Trophoblast cell (in vitro differentiated cells and primary cell): ENCODE measurements around the gene SPATS2L.
A peak's percentile ranks its signal among the peaks of the same experiment; 100 is the strongest.

Experiments
- DNase-seq, 2 donors: peaks; one replicate each; pipeline ENCODE4 v3.0.0-alpha.2; 2016
- H2AFZ ChIP-seq: 2 replicates; pipeline ENCODE4 v1.6.1; 2013; ENCODE audit warnings: low read length, moderate library complexity, mild to moderate bottlenecking; ENCODE audit not compliant: insufficient read depth, poor library complexity
- H2AK5ac ChIP-seq: 2 replicates; pipeline ENCODE4 v1.6.1; 2013; ENCODE audit warnings: mild to moderate bottlenecking, low read length
- H2BK120ac ChIP-seq: 2 replicates; pipeline ENCODE4 v1.6.1; 2013; ENCODE audit warnings: low read length, mild to moderate bottlenecking, moderate library complexity; ENCODE audit not compliant: insufficient read depth, poor library complexity
- H2BK12ac ChIP-seq: 2 replicates; pipeline ENCODE4 v1.6.1; 2013; ENCODE audit warnings: mild to moderate bottlenecking, low read length, moderate library complexity
- H2BK5ac ChIP-seq: 2 replicates; pipeline ENCODE4 v1.6.1; 2013; ENCODE audit warnings: low read length, low read depth, moderate library complexity, mild to moderate bottlenecking; ENCODE audit not compliant: poor library complexity
- H3K14ac ChIP-seq: 2 replicates; pipeline ENCODE4 v1.6.1; 2013; ENCODE audit warnings: mild to moderate bottlenecking, low read length
- H3K18ac ChIP-seq: 2 replicates; pipeline ENCODE4 v1.6.1; 2013; ENCODE audit warnings: mild to moderate bottlenecking, low read length
- H3K23ac ChIP-seq: 2 replicates; pipeline ENCODE4 v1.6.1; 2013; ENCODE audit warnings: low read length
- H3K27ac ChIP-seq: 2 replicates; pipeline ENCODE4 v1.5.1; 2013; ENCODE audit warnings: low read depth, mild to moderate bottlenecking, inconsistent platforms, low read length, moderate library complexity
- H3K27me3 ChIP-seq: 2 replicates; pipeline ENCODE4 v1.6.1; 2013; ENCODE audit warnings: inconsistent platforms, mild to moderate bottlenecking, low read length, moderate library complexity; ENCODE audit not compliant: insufficient read depth
- H3K36me3 ChIP-seq, 2 experiments: 1 replicate in 1 of 2; 2 replicates in 1 of 2; pipeline ENCODE4 v1.6.1; 2013; ENCODE audit warnings: low read length in 2 of 2, mild to moderate bottlenecking in 2 of 2, moderate library complexity in 1 of 2; ENCODE audit not compliant: insufficient read depth in 2 of 2, control insufficient read depth in 1 of 2
- H3K4ac ChIP-seq: 2 replicates; pipeline ENCODE4 v1.6.1; 2013; ENCODE audit warnings: low read depth, mild to moderate bottlenecking, low read length, moderate library complexity
- H3K4me1 ChIP-seq, 2 experiments: 1 replicate in 1 of 2; 2 replicates in 1 of 2; pipeline ENCODE4 v1.6.1; 2013; ENCODE audit warnings: low read length in 2 of 2, mild to moderate bottlenecking in 2 of 2, moderate library complexity in 1 of 2; ENCODE audit not compliant: insufficient read depth in 2 of 2, control insufficient read depth in 1 of 2
- H3K4me2 ChIP-seq: 2 replicates; pipeline ENCODE4 v1.6.1; 2013; ENCODE audit warnings: inconsistent platforms, mild to moderate bottlenecking, low read length, moderate library complexity
- H3K4me3 ChIP-seq: 2 replicates; pipeline ENCODE4 v1.5.1; 2013; ENCODE audit warnings: mild to moderate bottlenecking, low read depth, low read length, inconsistent platforms
- H3K79me1 ChIP-seq: one replicate; pipeline ENCODE4 v1.6.1; 2013; ENCODE audit warnings: low read length
- H3K79me2 ChIP-seq: 2 replicates; pipeline ENCODE4 v1.6.1; 2013; ENCODE audit warnings: low read length, mild to moderate bottlenecking; ENCODE audit not compliant: control insufficient read depth, insufficient read depth, poor library complexity
- H3K9ac ChIP-seq: 2 replicates; pipeline ENCODE4 v1.6.1; 2013; ENCODE audit warnings: mild to moderate bottlenecking, low read length
- H3K9me3 ChIP-seq: 2 replicates; pipeline ENCODE4 v1.6.1; 2013; ENCODE audit warnings: low read depth, mild to moderate bottlenecking, control low read depth, inconsistent platforms, low read length; ENCODE audit not compliant: insufficient read depth
- H4K12ac ChIP-seq: 2 replicates; pipeline ENCODE4 v1.6.1; 2013; ENCODE audit warnings: low read depth, mild to moderate bottlenecking, low read length, moderate library complexity
- H4K8ac ChIP-seq: 2 replicates; pipeline ENCODE4 v1.6.1; 2013; ENCODE audit warnings: low read depth, mild to moderate bottlenecking, low read length, moderate library complexity
- H4K91ac ChIP-seq: one replicate; pipeline ENCODE4 v1.6.1; 2013; ENCODE audit warnings: low read depth, mild to moderate bottlenecking, low read length, moderate library complexity
- WGBS: extraction: QIAGEN DNeasy Blood & Tissue Kit; methylation state at CpG from one replicate; pipeline ENCODE4 v1.1.7; 2013; ENCODE audit warnings: missing lambda C conversion rate; ENCODE audit not compliant: insufficient read length, insufficient coverage; ENCODE audit errors: extremely low coverage; 5-methylcytosine and 5-hydroxymethylcytosine counted together

Gene SPATS2L

DNA sequence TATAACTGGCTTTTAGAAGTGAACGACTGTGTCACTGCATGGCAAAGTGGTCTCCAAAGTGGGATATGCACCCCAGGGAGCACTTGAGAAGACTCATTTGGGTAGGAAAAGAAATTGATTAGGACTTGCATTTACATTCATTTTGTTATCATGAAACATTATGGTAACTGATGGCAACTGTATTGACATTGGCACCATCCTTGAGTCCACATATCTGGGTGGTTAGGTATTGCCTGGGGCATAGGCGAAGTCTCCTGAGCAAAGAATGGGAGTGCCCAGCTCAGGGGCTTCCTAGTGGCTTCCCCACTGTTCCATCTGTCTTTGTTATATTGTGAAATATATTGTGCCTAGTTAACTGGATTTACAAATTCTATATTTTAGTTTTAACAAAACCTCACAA lies 29.2 kb downstream of the SPATS2L start:
- Histone ChIP-seq H2BK120ac (no peak overlapping the region), H3K18ac (no peak overlapping the region), H3K36me3 (peaks cover 3 to 7% of the 10 kb centered on the region in 2 experiments), H4K91ac (no peak overlapping the region), H3K14ac (no peak overlapping the region), H3K4me2 (no peak overlapping the region), H3K27me3 (no peaks in the 10 kb centered on the region), H3K27ac (no peak overlapping the region), H3K23ac (no peak overlapping the region), H2AK5ac (no peak overlapping the region), H3K4me1 (peaks cover 0 to 2% of the 10 kb centered on the region in 2 experiments), H2BK12ac (no peak overlapping the region), H3K4ac (no peak overlapping the region), H4K12ac (no peak overlapping the region), H3K9ac (no peak overlapping the region), H3K4me3 (no peak overlapping the region), H3K79me2 (peaks cover 2% of the 10 kb centered on the region), H2AFZ (no peak overlapping the region), H3K79me1 (no peaks in the 10 kb centered on the region), H4K8ac (no peak overlapping the region), H2BK5ac (no peak overlapping the region), H3K9me3 (no peaks in the 10 kb centered on the region)
- no CpG with 5 or more reads among the region's 2 CpGs for WGBS
- no peak for DNase-seq

- Histone ChIP-seq H2BK120ac (no peak overlapping the region), H3K79me2 (peaks cover 2% of the 10 kb centered on the region), H3K9ac (no peak overlapping the region), H3K4me3 (no peak overlapping the region), H3K4ac (no peak overlapping the region), H3K4me2 (no peak overlapping the region), H3K4me1 (peaks cover 0 to 2% of the 10 kb centered on the region in 2 experiments), H3K18ac (no peak overlapping the region), H2BK12ac (no peak overlapping the region), H4K12ac (no peak overlapping the region), H3K23ac (no peak overlapping the region), H2BK5ac (no peak overlapping the region), H2AK5ac (no peak overlapping the region), H3K36me3 (peaks cover 3 to 6% of the 10 kb centered on the region in 2 experiments), H2AFZ (no peak overlapping the region), H4K8ac (no peak overlapping the region), H3K9me3 (no peaks in the 10 kb centered on the region), H3K79me1 (no peaks in the 10 kb centered on the region), H3K14ac (no peak overlapping the region), H3K27me3 (no peaks in the 10 kb centered on the region), H3K27ac (no peak overlapping the region), H4K91ac (no peak overlapping the region)
- 100% methylated on average over 1 of the region's 3 CpGs for WGBS
- DNase-seq = no peak
These were observed 30.6 kb downstream of the SPATS2L start for GRCh38 chr2:200336980-200337615.

GRCh38 chr2:200337621-200338020 lies 31.1 kb downstream of the SPATS2L start:
- H2BK12ac ChIP-seq = no peak overlapping the region
- H3K27ac ChIP-seq = no peak overlapping the region
- no peak overlapping the region for H3K9ac ChIP-seq
- no peak overlapping the region for H3K14ac ChIP-seq
- peaks cover 4% of the 10 kb centered on the region for H3K79me2 ChIP-seq
- H3K4me1 ChIP-seq = peaks cover 0 to 2% of the 10 kb centered on the region in 2 experiments
- H4K12ac ChIP-seq = no peak overlapping the region
- no peak overlapping the region for H2AFZ ChIP-seq
- no CpG with 5 or more reads among the region's 2 CpGs for WGBS
- no peak overlapping the region for H3K18ac ChIP-seq
- no peak overlapping the region for H4K8ac ChIP-seq
- no peak overlapping the region for H2BK5ac ChIP-seq
- DNase-seq = no peak
- no peak overlapping the region for H3K4ac ChIP-seq
- H3K27me3 ChIP-seq = no peaks in the 10 kb centered on the region
- no peak overlapping the region for H3K4me2 ChIP-seq
- no peaks in the 10 kb centered on the region for H3K79me1 ChIP-seq
- peaks cover 3% of the 10 kb centered on the region in 2 experiments for H3K36me3 ChIP-seq
- H2BK120ac ChIP-seq = no peak overlapping the region
- H2AK5ac ChIP-seq = no peak overlapping the region
- no peaks in the 10 kb centered on the region for H3K9me3 ChIP-seq
- H3K4me3 ChIP-seq = no peak overlapping the region
- H4K91ac ChIP-seq = no peak overlapping the region
- no peak overlapping the region for H3K23ac ChIP-seq

DNA sequence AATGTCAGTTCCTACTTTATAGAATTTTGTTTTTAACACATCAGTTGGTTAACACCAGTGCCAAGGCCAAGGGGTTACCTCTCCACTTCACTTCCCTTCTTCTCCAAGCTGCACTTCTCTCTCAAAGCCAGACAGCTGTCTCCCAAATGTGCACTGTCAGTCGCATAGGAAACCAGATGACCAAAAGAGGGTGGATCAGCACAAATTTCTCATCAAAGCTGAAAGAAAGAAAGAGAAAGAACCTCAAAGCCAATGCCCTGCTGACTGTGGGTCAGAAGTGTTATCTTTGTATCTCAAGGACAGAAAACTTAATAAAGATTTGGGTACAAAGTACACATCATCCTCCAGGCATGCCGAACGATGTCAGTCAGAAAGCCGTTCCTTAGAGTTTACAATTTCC lies 32.2 kb downstream of the SPATS2L start:
- peak overlapping the region; percentile 40 for H3K4ac ChIP-seq
- H3K27ac ChIP-seq = no peak overlapping the region
- H3K23ac ChIP-seq = no peak overlapping the region
- H3K79me1 ChIP-seq = no peaks in the 10 kb centered on the region
- no peak overlapping the region for H2BK12ac ChIP-seq
- H3K27me3 ChIP-seq = no peaks in the 10 kb centered on the region
- no peak overlapping the region for H3K4me2 ChIP-seq
- H3K14ac ChIP-seq = no peak overlapping the region
- DNase-seq = no peak
- H3K79me2 ChIP-seq = peaks cover 4% of the 10 kb centered on the region
- H4K91ac ChIP-seq = no peak overlapping the region
- H3K36me3 ChIP-seq = peaks cover 0 to 3% of the 10 kb centered on the region in 2 experiments
- H3K4me1 ChIP-seq = peaks cover 0 to 2% of the 10 kb centered on the region in 2 experiments
- H4K12ac ChIP-seq = no peak overlapping the region
- H2BK5ac ChIP-seq = no peak overlapping the region
- no peak overlapping the region for H2AFZ ChIP-seq
- no peak overlapping the region for H2AK5ac ChIP-seq
- H3K4me3 ChIP-seq = no peak overlapping the region
- no peak overlapping the region for H4K8ac ChIP-seq
- H3K9ac ChIP-seq = no peak overlapping the region
- no CpG with 5 or more reads among the region's 4 CpGs for WGBS
- H3K18ac ChIP-seq = no peak overlapping the region
- no peak overlapping the region for H2BK120ac ChIP-seq
- H3K9me3 ChIP-seq = no peaks in the 10 kb centered on the region
